Measurements from ENCODE around the gene UGT3A1.
"Not testable (repeated sequence)": the region's sequence is repeated elsewhere in the genome, so short reads cannot be mapped to it uniquely, and the experiment has no call there.

The UGT3A1 gene

GRCh38 chr5:35990941-35991611 lies at the start of gene UGT3A1:
TSS of gene UGT3A1 (minus strand) at chr5:35991390. CDS start at chr5:35991240, 150 bp downstream.
- DNase-seq (no peak), ATAC-seq (no peak)

GRCh38 chr5:36035696-36036095 lies 44.5 kb upstream of the UGT3A1 start:
- no peak for ATAC-seq
- no peak for DNase-seq

GRCh38 chr5:36034536-36035134 lies 43.4 kb upstream of the UGT3A1 start:
- not testable (repeated sequence) for DNase-seq, ATAC-seq

- DNase-seq (no peak), ATAC-seq (no peak)
These were observed 42.3 kb upstream of the UGT3A1 start for GRCh38 chr5:36033486-36033885.

GRCh38 chr5:36033047-36033446 lies 41.9 kb upstream of the UGT3A1 start:
- no peak for DNase-seq
- ATAC-seq: no peak

GRCh38 chr5:36031223-36031622 lies 40.0 kb upstream of the UGT3A1 start:
- no peak for ATAC-seq
- DNase-seq: no peak

GRCh38 chr5:36029914-36030313 lies 38.7 kb upstream of the UGT3A1 start:
- DNase-seq (no peak), ATAC-seq (no peak)

- no peak for DNase-seq
- ATAC-seq: no peak
These were observed 37.8 kb upstream of the UGT3A1 start for GRCh38 chr5:36028816-36029465.

GRCh38 chr5:36027711-36028110 lies 36.5 kb upstream of the UGT3A1 start:
- ATAC-seq (no peak), DNase-seq (no peak)

GRCh38 chr5:36026706-36027465 lies 35.7 kb upstream of the UGT3A1 start:
- no peak for DNase-seq
- ATAC-seq: no peak

GRCh38 chr5:36022246-36022645 lies 31.1 kb upstream of the UGT3A1 start:
- ATAC-seq, DNase-seq: not testable (repeated sequence)

GRCh38 chr5:36019584-36019983 lies 28.4 kb upstream of the UGT3A1 start:
- not testable (repeated sequence) for ATAC-seq, DNase-seq

GRCh38 chr5:36017622-36018021 lies 26.4 kb upstream of the UGT3A1 start:
- no peak for DNase-seq
- no peak for ATAC-seq

GRCh38 chr5:36017004-36017403 lies 25.8 kb upstream of the UGT3A1 start:
- DNase-seq: no peak
- ATAC-seq: no peak

GRCh38 chr5:36013182-36013581 lies 22.0 kb upstream of the UGT3A1 start:
- ATAC-seq (no peak), DNase-seq (no peak)

- DNase-seq (no peak), ATAC-seq (no peak)
These were observed 18.5 kb upstream of the UGT3A1 start for GRCh38 chr5:36009698-36010097.

GRCh38 chr5:36007366-36007765 lies 16.2 kb upstream of the UGT3A1 start:
- DNase-seq: no peak
- ATAC-seq: no peak

- no peak for DNase-seq
- no peak for ATAC-seq
These were observed 15.0 kb upstream of the UGT3A1 start for GRCh38 chr5:36006163-36006562.

GRCh38 chr5:36001032-36001431 lies 9.8 kb upstream of the UGT3A1 start:
- ATAC-seq (no peak), DNase-seq (no peak)

- no peak for DNase-seq
These were observed 8.4 kb upstream of the UGT3A1 start for GRCh38 chr5:35999547-35999946.

GRCh38 chr5:35996076-35996475 lies 4.9 kb upstream of the UGT3A1 start:
- no peak for DNase-seq
- no peak for ATAC-seq

More at GRCh38 chr5:35999547-35999946, 8.4 kb upstream of the UGT3A1 start:
- ATAC-seq: no peak

- no peak for ATAC-seq
- DNase-seq: no peak
These were observed 670 bp downstream of the UGT3A1 start for GRCh38 chr5:35990520-35990919.

GRCh38 chr5:35988529-35988928 lies 2.7 kb downstream of the UGT3A1 start:
- DNase-seq (no peak), ATAC-seq (no peak)

Measured in stimulated activated naive CD8-positive, alpha-beta T cell treated with anti-CD3 and anti-CD28 coated beads, Interleukin-15, Interleukin-2, amounts not matched to agents 100 U/mL and 50 U/mL, for 24 hours (primary cell).